Umbilical cord (tissue), 2 donors: ENCODE data around the gene HIPK3. TPM values are rescaled to one million over a fixed set of nuclear protein-coding genes. Genes with fewer than 3 reads are reported as not detected.
A peak's percentile ranks its signal among the peaks of the same experiment; 100 is the strongest.
"Not testable (repeated sequence)": the region's sequence is repeated elsewhere in the genome, so short reads cannot be mapped to it uniquely, and the experiment has no call there.

Experiments
- DNase-seq: peaks from one replicate; pipeline ENCODE4 v3.0.0-alpha.2; 2015; ENCODE audit warnings: low spot score
- total RNA-seq: library from RNA; depleted of rRNA; stranded (reverse); fragments of >200 nt; gene quantifications from one replicate; pipeline ENCODE4 v1.2.3, GENCODE V29; 2014; ENCODE audit warnings: low replicate concordance; ENCODE audit not compliant: insufficient read depth

Gene HIPK3
- total RNA-seq, 1 donor from 2014 or later: 283 TPM

DNA sequence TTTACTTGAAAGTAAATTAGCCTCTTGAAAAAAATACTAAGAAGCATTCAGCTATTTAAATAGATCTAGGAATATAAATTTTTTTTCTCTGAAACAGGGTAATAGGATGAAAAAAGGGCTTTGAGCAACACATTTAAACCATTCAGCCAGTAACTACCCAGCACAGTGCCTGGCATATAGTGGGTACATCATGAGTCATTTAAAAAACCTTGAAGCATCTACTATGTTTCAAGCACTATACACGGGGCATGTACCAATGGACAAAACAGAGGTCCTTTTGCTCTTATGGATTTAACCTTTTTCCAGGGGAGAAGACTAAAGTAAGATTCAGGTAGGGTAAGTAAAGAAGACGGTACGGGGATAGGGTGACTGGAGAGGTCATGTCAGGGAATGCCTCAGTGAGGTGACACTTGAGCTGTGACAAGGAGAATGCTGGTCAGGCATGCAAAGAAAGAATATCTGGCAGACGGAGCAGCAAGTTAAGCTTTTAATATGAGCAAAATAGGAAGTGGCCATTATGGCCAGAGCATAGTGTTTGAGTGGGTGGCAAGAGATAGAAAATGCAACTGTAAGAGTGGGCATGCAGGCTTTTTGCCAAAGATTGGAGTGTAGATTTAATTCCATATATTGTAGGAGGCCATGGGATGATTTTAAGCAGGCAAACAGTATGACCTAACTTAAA is 101.1 kb downstream of the HIPK3 start:
- DNase-seq: no peak

- DNase-seq: no peak
Measured at GRCh38 chr11:33360642-33361041, 103.5 kb downstream of the HIPK3 start.

- peak; percentile 60 for DNase-seq
Measured at GRCh38 chr11:33362051-33362910, 105.1 kb downstream of the HIPK3 start.

DNA sequence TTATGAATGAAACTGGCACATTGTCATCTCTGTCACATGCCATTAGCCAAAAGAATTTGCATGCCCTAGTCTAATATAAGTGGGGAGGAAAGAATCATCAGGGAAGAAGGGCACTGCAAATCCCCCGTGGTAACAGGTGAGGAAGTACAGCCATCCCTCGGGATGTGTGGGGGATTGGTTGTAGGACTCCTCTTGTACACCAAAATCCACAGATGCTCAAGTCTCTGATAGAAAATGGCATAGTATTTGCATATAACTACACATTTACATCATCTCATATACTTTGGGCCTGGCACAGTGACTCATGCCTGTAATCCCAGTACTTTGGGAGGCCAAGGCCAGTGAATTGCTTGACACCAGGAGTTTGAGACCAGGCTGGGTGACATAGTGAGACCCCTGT is 109.7 kb downstream of the HIPK3 start:
- DNase-seq: no peak

GRCh38 chr11:33368475-33368874 is 111.3 kb downstream of the HIPK3 start:
- not testable (repeated sequence) for DNase-seq

DNA sequence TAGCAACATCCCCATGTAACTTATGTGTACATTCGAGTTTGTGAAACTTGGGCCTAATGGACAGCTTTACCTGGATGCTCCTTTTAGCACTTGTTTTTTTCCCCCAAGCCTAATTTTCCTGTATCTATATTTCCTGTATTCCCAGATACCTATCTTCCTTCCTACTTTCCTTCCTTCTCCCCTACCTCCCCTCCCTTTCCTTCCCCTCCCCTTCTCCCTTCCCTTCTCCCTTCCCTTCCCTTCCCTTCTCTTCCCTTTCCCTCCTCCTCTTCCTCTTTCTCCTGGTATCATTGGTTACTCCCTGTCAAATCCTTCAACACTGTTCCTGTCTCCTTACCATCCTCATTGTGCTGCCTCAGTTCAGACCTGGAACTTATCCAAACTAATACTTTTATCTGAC is 111.8 kb downstream of the HIPK3 start:
- no peak for DNase-seq

DNA sequence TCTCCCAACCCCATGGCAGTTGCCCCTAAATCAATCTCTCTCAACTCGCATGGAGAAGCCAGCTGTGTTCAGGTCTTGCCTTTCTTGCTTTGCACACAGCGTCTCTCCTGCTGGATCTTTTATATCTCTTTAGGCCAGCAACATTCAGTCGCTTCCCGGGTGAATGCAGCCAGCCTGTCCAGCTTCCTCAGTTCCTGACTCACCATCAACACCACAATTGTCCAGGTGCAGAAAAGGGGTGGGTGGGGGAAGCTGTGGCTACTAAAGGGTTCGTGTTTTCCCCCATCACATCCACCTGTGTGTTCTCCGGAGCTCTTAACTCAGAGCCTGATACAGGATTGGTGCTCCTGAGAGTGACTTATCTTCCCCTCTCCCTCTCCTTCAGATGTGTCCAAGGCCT is 116.5 kb downstream of the HIPK3 start:
- no peak for DNase-seq

DNA sequence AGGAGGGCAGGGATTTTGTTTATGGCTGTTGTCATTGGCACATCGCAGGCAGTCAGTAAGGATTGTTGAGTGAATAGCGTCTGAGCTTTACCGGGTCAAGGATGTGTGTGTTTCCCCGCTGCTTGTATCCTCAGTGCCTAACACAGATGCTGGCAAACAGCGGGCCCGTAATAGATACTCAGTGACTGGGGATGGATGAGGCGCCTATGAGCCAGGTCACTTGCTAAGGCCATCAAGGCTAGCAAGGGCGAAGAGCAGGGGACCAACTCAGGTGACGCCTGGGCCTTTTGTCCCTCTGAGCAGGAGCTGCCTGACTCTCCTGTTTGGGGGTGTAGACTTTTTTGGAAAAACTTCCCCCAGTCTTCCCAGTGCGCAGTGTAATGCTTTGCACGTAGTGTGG is 118.1 kb downstream of the HIPK3 start:
- DNase-seq: no peak

- DNase-seq: peak; percentile 6
Measured at GRCh38 chr11:33375688-33376311, 118.6 kb downstream of the HIPK3 start, which contains the start of gene KIAA1549L. Gene KIAA1549L (plus strand): TSS chr11:33376108.

DNA sequence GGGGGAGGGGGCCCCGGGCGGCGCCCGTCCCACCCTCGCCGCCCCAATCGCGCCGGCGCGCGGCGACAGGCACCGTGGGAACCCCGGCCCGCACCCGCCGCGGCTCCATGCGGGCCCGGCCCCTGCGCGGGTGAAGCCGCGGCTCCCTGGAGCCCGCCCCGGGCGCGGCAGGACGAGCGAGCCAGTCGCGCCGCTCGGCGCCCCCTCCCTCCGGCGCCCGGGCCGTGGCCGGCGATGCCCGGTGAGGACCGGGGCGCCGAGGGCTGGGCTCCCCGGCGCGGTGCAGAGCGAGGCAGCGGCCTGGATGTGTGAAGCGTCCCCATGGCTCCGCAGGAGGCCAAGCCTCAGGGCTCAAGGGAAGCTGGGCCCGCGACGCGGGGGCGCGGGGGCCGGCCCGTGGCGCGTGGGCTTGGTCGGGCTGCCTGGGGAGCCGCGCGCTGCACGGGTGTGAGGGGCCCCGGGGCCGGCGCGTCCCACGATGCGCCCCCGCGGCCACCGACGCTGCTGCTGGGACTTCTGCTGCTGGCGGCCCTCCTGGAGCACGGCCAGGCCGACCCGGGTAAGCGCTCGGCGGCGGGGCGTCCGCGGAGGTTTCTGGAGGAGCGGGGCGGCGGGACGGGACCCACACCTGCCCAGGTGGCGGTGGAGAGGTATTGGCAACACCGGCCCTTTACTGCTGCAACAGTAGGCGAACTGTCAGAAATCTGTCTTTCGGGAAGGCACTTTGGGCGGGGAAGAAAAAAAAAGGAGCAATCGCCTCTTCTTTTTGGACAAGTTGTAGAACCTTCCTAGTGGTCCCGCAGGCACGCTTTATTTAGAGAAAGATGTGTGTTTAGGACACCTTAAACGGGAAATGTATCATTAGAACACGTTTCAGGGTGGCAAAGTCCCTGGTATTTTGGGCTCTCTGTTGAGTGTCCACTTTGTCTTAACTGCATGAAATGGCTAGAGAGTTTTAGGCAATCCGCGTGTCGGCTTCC is 119.4 kb downstream of the HIPK3 start:
- no peak for DNase-seq

DNA sequence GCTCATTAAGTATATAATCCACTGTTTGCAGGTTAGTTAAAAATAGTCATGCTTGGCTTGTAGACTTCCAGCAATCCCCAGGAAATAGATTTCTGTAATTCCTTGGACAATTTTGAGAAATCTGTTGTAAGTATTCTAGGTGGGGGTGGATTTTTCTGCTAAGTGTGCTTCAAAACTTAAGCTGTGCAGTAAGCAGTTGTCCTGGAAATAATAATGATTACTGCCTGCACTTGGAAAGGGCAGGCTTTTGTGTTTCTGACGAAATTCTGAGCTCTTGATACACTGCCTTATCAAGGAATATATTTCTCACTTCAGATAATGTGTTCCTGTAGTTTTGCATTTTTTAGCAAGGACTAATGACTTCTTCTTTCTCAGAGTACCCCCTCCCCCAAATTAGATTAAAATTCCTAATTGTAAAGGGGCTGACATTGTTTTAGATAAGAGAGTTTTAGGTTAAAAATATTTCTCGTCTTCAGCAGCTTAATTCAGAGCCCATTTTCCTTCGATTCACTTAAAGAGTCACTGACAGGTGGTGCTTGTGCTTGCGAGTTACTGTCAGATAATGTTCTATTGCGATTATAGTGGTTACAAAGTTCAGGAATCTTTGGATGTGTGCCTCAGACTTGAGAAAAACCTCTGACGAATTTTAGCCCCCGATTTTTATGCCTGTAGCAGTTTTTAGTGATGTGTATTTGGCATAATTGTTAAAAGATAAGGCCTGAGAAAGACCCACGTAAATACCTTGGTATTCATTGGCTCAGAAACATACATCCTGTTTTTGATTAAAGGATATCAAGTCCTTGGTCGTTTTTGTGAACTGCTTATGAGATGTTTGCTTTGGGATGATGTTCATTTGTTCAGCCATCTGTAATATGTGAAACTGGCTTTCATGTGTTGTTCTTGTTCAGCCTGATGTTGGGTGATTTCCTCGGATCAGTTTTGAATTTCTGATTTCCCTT is 120.5 kb downstream of the HIPK3 start:
- no peak for DNase-seq

DNA sequence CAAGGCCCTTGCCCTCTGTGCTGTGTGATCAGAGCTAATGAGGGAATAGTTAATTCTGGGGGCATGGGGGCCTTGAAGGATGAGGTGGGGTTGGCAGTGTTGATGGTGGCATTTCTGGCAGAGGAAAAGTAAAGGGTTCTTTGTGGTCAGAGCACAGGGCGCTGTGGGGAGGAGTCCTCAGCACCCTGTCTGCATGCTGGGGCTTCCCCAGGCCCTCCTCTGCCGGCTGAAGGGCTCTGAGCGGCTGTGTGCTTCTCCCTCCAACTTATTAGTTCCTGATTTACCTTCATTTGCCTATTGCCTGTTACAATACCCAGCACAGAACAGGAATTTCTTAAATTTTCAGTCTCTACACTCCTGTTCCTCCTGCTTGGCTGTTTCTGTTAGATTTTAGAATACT is 122.8 kb downstream of the HIPK3 start:
- DNase-seq: no peak

DNA sequence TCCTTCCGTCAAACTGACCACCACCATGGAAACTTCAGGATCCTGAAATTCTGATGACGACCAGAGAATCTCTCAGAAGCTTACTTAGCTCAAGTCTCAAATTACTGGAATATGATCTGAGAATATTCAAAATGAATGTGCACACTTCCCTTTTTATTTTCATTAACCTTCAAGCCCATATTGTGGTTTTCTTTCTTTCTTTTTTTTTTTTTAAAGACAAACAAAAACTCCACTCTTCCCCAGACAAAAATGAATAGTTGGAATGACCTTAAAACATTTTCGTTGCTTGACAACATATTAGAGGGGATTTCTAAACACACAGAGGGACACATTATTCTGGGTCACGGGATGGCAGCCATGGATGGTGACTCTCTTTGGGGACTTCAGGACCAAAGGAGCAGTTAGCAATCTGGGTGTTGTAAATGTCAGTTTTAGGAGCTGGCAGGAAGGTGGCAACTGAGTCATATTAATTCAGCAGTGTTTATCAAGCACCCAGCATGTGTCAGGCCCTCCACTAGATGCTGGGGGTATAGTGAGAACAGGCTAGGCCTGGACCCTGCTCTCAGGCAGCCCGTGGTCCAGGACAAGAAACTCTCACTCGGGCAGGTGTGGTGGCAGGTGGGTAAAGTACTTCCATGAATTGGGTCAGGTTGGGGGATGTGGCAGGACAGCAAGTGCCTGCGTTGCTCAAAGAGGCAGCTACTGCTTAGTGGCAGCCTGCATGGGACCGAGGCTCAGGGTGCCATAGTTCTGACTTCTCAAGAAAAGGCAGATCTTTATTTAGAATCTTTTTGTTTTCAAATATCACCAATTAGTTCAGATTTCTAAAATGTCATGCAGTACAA is 126.1 kb downstream of the HIPK3 start:
- DNase-seq: no peak

- DNase-seq: no peak
Measured at GRCh38 chr11:33383920-33384209, 126.7 kb downstream of the HIPK3 start.

- DNase-seq: no peak
Measured at GRCh38 chr11:33384220-33384619, 127.0 kb downstream of the HIPK3 start.

GRCh38 chr11:33387581-33387980 is 130.4 kb downstream of the HIPK3 start:
- no peak for DNase-seq

- DNase-seq: no peak
Measured at GRCh38 chr11:33387996-33388395, 130.8 kb downstream of the HIPK3 start.

DNA sequence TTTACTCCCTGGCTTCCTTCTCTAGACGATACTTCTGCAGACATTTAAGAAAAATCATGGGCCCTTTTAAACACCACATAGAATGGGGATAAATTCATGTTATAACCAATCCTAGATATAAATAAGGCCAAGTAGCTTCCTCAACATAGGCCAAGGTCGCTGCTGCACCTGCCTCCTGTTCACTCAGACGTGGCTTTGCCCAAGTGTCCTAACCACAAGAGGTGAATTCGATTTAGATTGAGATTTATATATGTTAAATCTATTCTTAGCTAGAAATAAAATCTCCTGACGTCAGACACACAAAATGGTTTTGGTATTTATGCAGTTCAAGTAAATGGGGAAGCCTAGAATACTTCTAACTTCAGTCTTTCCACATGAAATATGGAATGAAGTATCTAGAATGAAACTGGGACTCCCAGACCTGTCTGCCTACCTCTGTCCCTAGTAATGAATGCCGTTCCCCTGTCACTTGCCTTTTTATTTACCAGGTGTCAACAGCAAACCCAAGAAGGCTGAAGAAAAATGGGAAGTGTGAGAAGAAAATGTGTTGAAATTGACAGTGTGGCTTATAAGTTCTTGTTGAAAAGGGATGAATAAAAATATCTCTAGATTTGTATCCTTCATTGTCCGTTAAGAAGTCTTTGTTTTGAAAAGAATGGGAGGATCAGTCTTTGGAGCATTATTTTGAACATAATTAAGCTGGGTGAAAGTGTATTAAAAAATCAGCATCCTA is 131.8 kb downstream of the HIPK3 start:
- DNase-seq: no peak

DNA sequence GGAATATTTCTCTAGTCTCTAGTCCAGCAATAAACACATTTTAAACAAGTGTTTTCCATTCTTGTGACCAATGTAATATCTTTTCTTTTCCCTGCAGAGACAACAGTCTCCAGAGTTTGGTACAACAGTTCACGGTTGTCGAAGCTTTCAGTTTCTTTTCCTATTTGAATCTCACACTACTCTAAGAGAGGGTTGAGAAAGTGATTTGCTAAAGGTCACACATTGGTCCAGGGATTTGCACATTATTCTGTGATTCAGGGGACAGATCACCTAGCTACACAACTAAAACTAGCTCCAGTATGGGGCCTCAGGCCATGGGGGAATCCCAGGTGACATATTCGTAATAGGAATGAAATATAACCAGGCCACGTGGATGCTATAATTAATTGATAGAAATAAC is 132.5 kb downstream of the HIPK3 start:
- no peak for DNase-seq
